Large intestine (tissue), 3 donors: ENCODE measurements around the gene TMPRSS6. TPM values are rescaled to one million over a fixed set of nuclear protein-coding genes. Genes with fewer than 3 reads are reported as not detected.

Experiments
- DNase-seq, 2 donors: peaks; one replicate each; pipeline versions ENCODE4 v3.0.0 to v3.0.0-alpha.2; 2013
- H3K27ac ChIP-seq: one replicate; pipeline ENCODE4 v1.5.1; 2013; ENCODE audit warnings: low read length
- H3K27me3 ChIP-seq: 2 replicates; pipeline ENCODE4 v1.6.1; 2013; ENCODE audit warnings: low read length; ENCODE audit not compliant: control insufficient read depth, insufficient read depth
- H3K36me3 ChIP-seq: 2 replicates; pipeline ENCODE4 v1.6.1; 2013; ENCODE audit warnings: low read length; ENCODE audit not compliant: control insufficient read depth, insufficient read depth
- H3K4me1 ChIP-seq: one replicate; pipeline ENCODE4 v1.6.1; 2013; ENCODE audit warnings: low read length; ENCODE audit not compliant: control insufficient read depth, insufficient read depth
- H3K4me3 ChIP-seq: one replicate; pipeline ENCODE4 v1.5.1; 2013; ENCODE audit warnings: low read length
- H3K9me3 ChIP-seq: one replicate; pipeline ENCODE4 v1.6.1; 2013; ENCODE audit warnings: mild to moderate bottlenecking, low read depth, low read length, moderate library complexity; ENCODE audit not compliant: control insufficient read depth
- WGBS: methylation state at CpG from one replicate; pipeline ENCODE4 v1.1.5; 2013; ENCODE audit warnings: low lambda C conversion rate; ENCODE audit not compliant: insufficient coverage; 5-methylcytosine and 5-hydroxymethylcytosine counted together
- polyA plus RNA-seq: library from polyadenylated mRNA; unstranded; fragments of 120-200 nt; gene quantifications from one replicate; pipeline ENCODE4 v1.2.1, GENCODE V29; 2013

TMPRSS6 gene
- polyA plus RNA-seq, 1 donor = 3.8 TPM

- WGBS = no CpG with 5 or more reads among the region's 17 CpGs
Observed at GRCh38 chr22:37088750-37089408, 20.6 kb downstream of the TMPRSS6 start.

GRCh38 chr22:37088108-37088605, 21.4 kb downstream of the TMPRSS6 start:
- H3K27me3 ChIP-seq = no peaks in the 10 kb centered on the region
- H3K9me3 ChIP-seq = no peaks in the 10 kb centered on the region
- WGBS = 100% methylated on average over 1 of the region's 6 CpGs
- H3K4me1 ChIP-seq = peaks cover 2% of the 10 kb centered on the region
- DNase-seq = peak in 1 of 2 donors; percentile 26
- H3K36me3 ChIP-seq = no peaks in the 10 kb centered on the region
- no peak overlapping the region for H3K4me3 ChIP-seq
- H3K27ac ChIP-seq = no peak overlapping the region

More at GRCh38 chr22:37088750-37089408, 20.6 kb downstream of the TMPRSS6 start:
- Histone ChIP-seq H3K36me3 (no peaks in the 10 kb centered on the region), H3K4me3 (no peak overlapping the region), H3K4me1 (peaks cover 2% of the 10 kb centered on the region), H3K27me3 (no peaks in the 10 kb centered on the region), H3K9me3 (no peaks in the 10 kb centered on the region), H3K27ac (no peak overlapping the region)
- DNase-seq = peak in 1 of 2 donors; percentile 42

GRCh38 chr22:37086184-37086583, 23.3 kb downstream of the TMPRSS6 start:
- Histone ChIP-seq H3K27ac (no peak overlapping the region), H3K9me3 (no peaks in the 10 kb centered on the region), H3K4me3 (no peak overlapping the region), H3K27me3 (no peaks in the 10 kb centered on the region), H3K36me3 (no peaks in the 10 kb centered on the region), H3K4me1 (peaks cover 2% of the 10 kb centered on the region)
- WGBS = no CpG with 5 or more reads among the region's 15 CpGs
- no peak for DNase-seq

GRCh38 chr22:37084385-37084784, 25.1 kb downstream of the TMPRSS6 start:
- Histone ChIP-seq H3K36me3 (no peaks in the 10 kb centered on the region), H3K9me3 (no peaks in the 10 kb centered on the region), H3K27ac (no peak overlapping the region), H3K4me1 (peaks cover 2% of the 10 kb centered on the region), H3K4me3 (no peak overlapping the region), H3K27me3 (no peaks in the 10 kb centered on the region)
- no peak for DNase-seq
- no CpG with 5 or more reads among the region's 10 CpGs for WGBS

- Histone ChIP-seq H3K27ac (no peak overlapping the region), H3K4me3 (no peak overlapping the region), H3K27me3 (no peaks in the 10 kb centered on the region), H3K9me3 (no peaks in the 10 kb centered on the region), H3K36me3 (no peaks in the 10 kb centered on the region), H3K4me1 (peaks cover 2% of the 10 kb centered on the region)
- no CpG with 5 or more reads among the region's 6 CpGs for WGBS
- DNase-seq = no peak
Observed at GRCh38 chr22:37083914-37084313, 25.6 kb downstream of the TMPRSS6 start.

GRCh38 chr22:37082251-37082873, 27.2 kb downstream of the TMPRSS6 start:
- Histone ChIP-seq H3K4me3 (no peak overlapping the region), H3K4me1 (no peaks in the 10 kb centered on the region), H3K27me3 (peaks cover 2% of the 10 kb centered on the region), H3K27ac (no peak overlapping the region), H3K36me3 (no peaks in the 10 kb centered on the region), H3K9me3 (no peaks in the 10 kb centered on the region)
- no CpG with 5 or more reads among the region's 10 CpGs for WGBS
- no peak for DNase-seq

GRCh38 chr22:37080838-37081237, 28.7 kb downstream of the TMPRSS6 start:
- WGBS = no CpG with 5 or more reads among the region's 12 CpGs
- Histone ChIP-seq H3K36me3 (no peaks in the 10 kb centered on the region), H3K9me3 (no peaks in the 10 kb centered on the region), H3K4me1 (no peaks in the 10 kb centered on the region), H3K27me3 (peaks cover 2% of the 10 kb centered on the region), H3K27ac (no peak overlapping the region), H3K4me3 (no peak overlapping the region)
- no peak for DNase-seq

- WGBS = no CpG with 5 or more reads among the region's 6 CpGs
- no peak for DNase-seq
- no peaks in the 10 kb centered on the region for H3K9me3 ChIP-seq
- H3K36me3 ChIP-seq = no peaks in the 10 kb centered on the region
- peaks cover 2% of the 10 kb centered on the region for H3K27me3 ChIP-seq
- no peak overlapping the region for H3K4me3 ChIP-seq
- no peaks in the 10 kb centered on the region for H3K4me1 ChIP-seq
- H3K27ac ChIP-seq = no peak overlapping the region
Observed at GRCh38 chr22:37080438-37080837, 29.1 kb downstream of the TMPRSS6 start.

- Histone ChIP-seq H3K4me3 (no peak overlapping the region), H3K36me3 (no peaks in the 10 kb centered on the region), H3K9me3 (no peaks in the 10 kb centered on the region), H3K4me1 (no peaks in the 10 kb centered on the region), H3K27me3 (peaks cover 2% of the 10 kb centered on the region), H3K27ac (no peak overlapping the region)
- WGBS = no CpG with 5 or more reads among the region's 15 CpGs
- no peak for DNase-seq
Observed at GRCh38 chr22:37079668-37080171, 29.8 kb downstream of the TMPRSS6 start.

- WGBS = no CpG with 5 or more reads among the region's 5 CpGs
- Histone ChIP-seq H3K9me3 (no peaks in the 10 kb centered on the region), H3K4me1 (no peaks in the 10 kb centered on the region), H3K36me3 (no peaks in the 10 kb centered on the region), H3K27ac (no peak overlapping the region), H3K27me3 (peaks cover 2% of the 10 kb centered on the region), H3K4me3 (no peak overlapping the region)
- DNase-seq = no peak
Observed at GRCh38 chr22:37079158-37079557, 30.4 kb downstream of the TMPRSS6 start.
